Endothelial cell (in vitro differentiated cells): Measurements from ENCODE around the gene ILF3. TPM values are rescaled to one million over a fixed set of nuclear protein-coding genes. Genes with fewer than 3 reads are reported as not detected.
"Not testable (repeated sequence)": the region's sequence is repeated elsewhere in the genome, so short reads cannot be mapped to it uniquely, and the experiment has no call there.

ENCODE experiments used
- DNase-seq: peaks from one replicate; pipeline ENCODE4 v3.0.0; 2021; ENCODE audit warnings: low spot score
- H3K27ac Mint-ChIP-seq: one replicate; pipeline ENCODE4 v1.8.0; 2021; ENCODE audit warnings: mixed read lengths, inconsistent platforms; ENCODE audit not compliant: unreplicated experiment
- H3K27me3 Mint-ChIP-seq: one replicate; pipeline ENCODE4 v1.8.0; 2021; ENCODE audit warnings: mild to moderate bottlenecking, moderate library complexity, mixed read lengths, inconsistent platforms; ENCODE audit not compliant: unreplicated experiment
- H3K36me3 Mint-ChIP-seq: one replicate; pipeline ENCODE4 v1.8.0; 2021; ENCODE audit warnings: mild to moderate bottlenecking, low read depth, mixed read lengths, inconsistent platforms; ENCODE audit not compliant: unreplicated experiment
- H3K4me1 Mint-ChIP-seq: one replicate; pipeline ENCODE4 v1.8.0; 2021; ENCODE audit warnings: mild to moderate bottlenecking, mixed read lengths, inconsistent platforms; ENCODE audit not compliant: unreplicated experiment
- H3K4me3 Mint-ChIP-seq: one replicate; pipeline ENCODE4 v1.8.0; 2021; ENCODE audit warnings: mild to moderate bottlenecking, mixed read lengths, inconsistent platforms; ENCODE audit not compliant: unreplicated experiment
- H3K9me3 Mint-ChIP-seq: one replicate; pipeline ENCODE4 v1.8.0; 2021; ENCODE audit warnings: mixed read lengths, inconsistent platforms; ENCODE audit not compliant: unreplicated experiment
- total RNA-seq: library from RNA; stranded (reverse); fragmentation: NEBNext Ultra II Directional; extraction: Animal tissue kit (Norgen Biotek cat#: 25700); gene quantifications from one replicate; pipeline ENCODE4 v1.2.1, GENCODE V29; 2021; ENCODE audit not compliant: unreplicated experiment
- TF ChIP-seq, protein P1 (sequence below): fragments of 200-600 bp; sonication (generic); IDR thresholded peaks from one replicate; pipeline ENCODE4 v1.5.0; 2021; ENCODE audit warnings: antibody characterized with exemption; ENCODE audit not compliant: unreplicated experiment

Gene ILF3
- total RNA-seq, 1 donor from 2014 or later: 330 TPM

DNA sequence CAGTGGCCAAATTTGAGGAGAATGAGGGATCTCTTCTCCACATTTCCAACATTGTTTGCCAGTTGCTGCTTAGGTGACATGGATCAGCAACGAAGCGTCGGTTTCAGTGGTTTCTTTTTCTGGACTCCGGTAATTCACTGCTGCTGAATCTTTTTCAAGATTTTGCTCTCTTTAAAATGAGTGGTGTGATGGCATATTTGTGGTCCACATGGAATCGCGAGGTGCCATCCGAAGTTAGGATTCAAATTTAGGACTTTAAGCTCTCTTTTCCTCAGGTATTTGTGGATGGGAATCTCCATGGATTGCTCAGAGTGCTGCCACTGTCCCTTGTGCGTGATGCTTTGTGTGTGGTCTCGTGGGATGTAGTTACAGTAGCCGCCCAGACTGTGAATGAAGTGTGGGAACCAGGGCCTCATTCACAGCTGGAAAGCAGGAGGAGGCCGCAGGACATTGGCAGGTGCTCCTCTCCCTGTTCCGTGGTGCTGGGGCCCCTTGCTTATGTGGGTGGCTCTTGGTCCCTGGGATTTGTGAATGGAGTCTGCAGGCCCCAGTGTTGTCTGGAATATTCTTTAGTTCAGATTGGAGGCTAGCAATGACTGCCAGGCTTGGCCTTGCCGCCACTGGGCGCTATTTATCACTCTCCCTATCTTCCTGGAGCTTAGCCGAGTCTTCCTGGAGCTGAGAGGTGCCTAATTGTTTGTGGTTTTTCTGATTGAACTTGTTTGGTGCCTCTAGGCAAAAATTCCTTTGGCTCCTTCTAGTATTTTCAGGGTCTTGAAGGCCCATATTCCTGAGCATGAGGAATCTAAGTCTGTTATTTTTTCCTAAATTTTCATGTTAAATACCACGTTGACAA is 1.5 kb downstream of the ILF3 start:
- peaks cover 18% of the 10 kb centered on the region for H3K27me3 Mint-ChIP-seq
- H3K27ac Mint-ChIP-seq: peak overlapping the region; percentile 89
- peaks cover 27% of the 10 kb centered on the region for H3K4me1 Mint-ChIP-seq
- peak; percentile 22 for DNase-seq
- TF ChIP-seq, protein P1, sequence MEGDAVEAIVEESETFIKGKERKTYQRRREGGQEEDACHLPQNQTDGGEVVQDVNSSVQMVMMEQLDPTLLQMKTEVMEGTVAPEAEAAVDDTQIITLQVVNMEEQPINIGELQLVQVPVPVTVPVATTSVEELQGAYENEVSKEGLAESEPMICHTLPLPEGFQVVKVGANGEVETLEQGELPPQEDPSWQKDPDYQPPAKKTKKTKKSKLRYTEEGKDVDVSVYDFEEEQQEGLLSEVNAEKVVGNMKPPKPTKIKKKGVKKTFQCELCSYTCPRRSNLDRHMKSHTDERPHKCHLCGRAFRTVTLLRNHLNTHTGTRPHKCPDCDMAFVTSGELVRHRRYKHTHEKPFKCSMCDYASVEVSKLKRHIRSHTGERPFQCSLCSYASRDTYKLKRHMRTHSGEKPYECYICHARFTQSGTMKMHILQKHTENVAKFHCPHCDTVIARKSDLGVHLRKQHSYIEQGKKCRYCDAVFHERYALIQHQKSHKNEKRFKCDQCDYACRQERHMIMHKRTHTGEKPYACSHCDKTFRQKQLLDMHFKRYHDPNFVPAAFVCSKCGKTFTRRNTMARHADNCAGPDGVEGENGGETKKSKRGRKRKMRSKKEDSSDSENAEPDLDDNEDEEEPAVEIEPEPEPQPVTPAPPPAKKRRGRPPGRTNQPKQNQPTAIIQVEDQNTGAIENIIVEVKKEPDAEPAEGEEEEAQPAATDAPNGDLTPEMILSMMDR: no peak
- peak overlapping the region; percentile 98 for H3K4me3 Mint-ChIP-seq
- H3K36me3 Mint-ChIP-seq: peaks cover 5% of the 10 kb centered on the region
- no peaks in the 10 kb centered on the region for H3K9me3 Mint-ChIP-seq

DNA sequence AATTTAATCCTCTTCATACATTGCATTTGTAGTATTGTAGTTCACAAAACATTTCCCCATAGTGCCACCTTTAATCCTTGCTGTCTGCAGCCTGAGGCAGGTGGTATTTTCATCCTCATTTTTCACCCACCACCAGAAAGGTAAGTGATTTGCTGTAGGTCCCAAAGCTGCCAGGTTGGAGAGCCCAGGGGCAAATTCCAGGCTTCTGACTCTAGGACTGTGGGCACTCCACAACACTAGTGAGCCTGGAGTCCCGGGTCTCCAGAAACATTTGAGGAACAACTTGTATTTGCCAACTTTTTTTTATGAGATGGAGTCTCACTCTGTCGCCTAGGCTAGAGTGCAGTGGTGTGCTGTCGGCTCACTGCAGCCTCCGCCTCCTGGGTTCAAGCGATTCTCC is 6.2 kb downstream of the ILF3 start:
- TF ChIP-seq, protein P1: no peak
- peaks cover 24% of the 10 kb centered on the region for H3K4me1 Mint-ChIP-seq
- no peak overlapping the region for H3K27ac Mint-ChIP-seq
- H3K9me3 Mint-ChIP-seq: no peaks in the 10 kb centered on the region
- DNase-seq: no peak
- no peak overlapping the region for H3K4me3 Mint-ChIP-seq
- H3K36me3 Mint-ChIP-seq: peaks cover 16% of the 10 kb centered on the region
- peaks cover 7% of the 10 kb centered on the region for H3K27me3 Mint-ChIP-seq

DNA sequence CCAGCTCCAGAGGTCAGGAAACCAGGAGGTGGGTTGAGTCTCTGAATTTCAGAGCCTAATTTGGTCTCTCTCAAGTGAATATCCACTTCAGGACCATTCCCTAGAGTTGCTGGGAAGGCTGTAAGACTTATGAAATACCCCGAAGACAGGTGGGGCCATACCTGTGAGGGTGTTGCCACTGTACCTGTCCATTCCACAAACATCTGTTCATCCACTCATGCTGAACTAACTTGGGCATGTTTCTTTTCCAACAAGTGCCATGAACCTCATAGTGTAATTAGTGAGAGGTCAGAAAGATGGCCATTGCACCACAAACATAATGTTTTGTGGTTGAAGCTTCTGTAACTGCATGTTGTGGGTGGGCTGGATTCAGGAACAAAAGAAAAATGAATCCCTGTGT is 7.8 kb downstream of the ILF3 start:
- Mint-ChIP-seq H3K27me3 (peaks cover 3% of the 10 kb centered on the region), H3K4me1 (peaks cover 11% of the 10 kb centered on the region), H3K9me3 (no peaks in the 10 kb centered on the region), H3K4me3 (no peak overlapping the region), H3K36me3 (peaks cover 14% of the 10 kb centered on the region), H3K27ac (no peak overlapping the region)
- no peak for DNase-seq
- TF ChIP-seq, protein P1: no peak

DNA sequence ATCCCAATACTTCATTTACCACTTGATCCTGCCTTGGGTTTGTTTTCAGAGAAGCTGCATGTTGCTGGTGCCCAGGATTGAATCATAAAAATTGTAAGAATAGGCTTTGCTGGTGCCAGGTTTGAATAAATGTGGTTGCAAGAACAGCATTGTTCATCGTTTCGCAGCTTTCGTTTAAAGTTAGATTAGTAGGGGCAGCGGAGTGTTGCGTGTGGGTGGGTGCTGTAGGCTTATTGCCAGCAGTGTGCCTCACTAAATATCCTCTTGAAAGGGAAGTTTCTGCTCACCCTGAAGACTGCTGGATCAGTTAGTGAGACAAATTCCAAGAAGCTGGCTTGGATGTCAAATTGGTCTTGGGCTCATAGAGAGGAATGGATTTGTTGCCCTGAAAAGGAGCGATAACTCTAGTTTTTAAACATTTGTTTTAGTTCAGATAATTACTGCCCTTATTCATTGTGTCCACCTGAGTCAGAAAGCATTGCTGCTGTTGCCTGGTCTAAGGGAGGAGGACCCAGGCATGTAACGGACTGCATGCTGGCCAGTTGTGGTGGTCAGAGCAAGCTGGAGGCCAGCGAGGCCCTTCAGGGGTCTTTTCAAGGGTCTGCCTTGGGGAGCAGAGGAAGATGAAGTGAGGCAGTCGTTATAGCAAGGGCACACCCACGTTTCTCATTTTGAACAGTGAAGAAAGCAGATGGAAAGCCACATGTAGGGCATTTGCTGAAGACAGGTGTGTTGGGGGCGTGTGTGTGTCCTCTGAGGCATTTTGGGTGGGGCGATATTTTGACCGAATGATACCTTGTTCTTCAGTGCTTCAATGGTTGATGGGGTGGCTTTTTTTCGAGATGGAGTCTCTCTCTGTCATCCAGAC is 8.5 kb downstream of the ILF3 start:
- no peaks in the 10 kb centered on the region for H3K9me3 Mint-ChIP-seq
- H3K27ac Mint-ChIP-seq: peak overlapping the region; percentile 30
- DNase-seq: no peak
- peaks cover 7% of the 10 kb centered on the region for H3K4me1 Mint-ChIP-seq
- H3K4me3 Mint-ChIP-seq: peak overlapping the region; percentile 53
- peaks cover 11% of the 10 kb centered on the region for H3K36me3 Mint-ChIP-seq
- H3K27me3 Mint-ChIP-seq: peaks cover 3% of the 10 kb centered on the region
- TF ChIP-seq, protein P1: no peak

DNA sequence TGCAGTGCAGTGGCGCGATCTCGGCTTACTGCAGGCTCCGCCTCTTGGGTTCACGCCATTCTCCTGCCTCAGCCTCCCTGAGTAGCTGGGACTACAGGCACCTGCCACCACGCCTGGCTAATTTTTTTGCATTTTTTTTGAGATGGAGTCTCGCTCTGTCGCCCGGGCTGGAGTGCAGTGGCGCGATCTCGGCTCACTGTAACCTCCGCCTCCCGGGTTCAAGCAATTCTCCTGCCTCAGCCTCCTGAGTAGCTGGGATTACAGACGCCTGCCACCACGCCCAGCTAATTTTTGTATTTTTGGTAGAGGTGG is 9.1 kb downstream of the ILF3 start:
- not testable (repeated sequence) for DNase-seq, H3K4me3 Mint-ChIP-seq, H3K27me3 Mint-ChIP-seq, H3K9me3 Mint-ChIP-seq, H3K27ac Mint-ChIP-seq, H3K4me1 Mint-ChIP-seq
- peaks cover 11% of the 10 kb centered on the region for H3K36me3 Mint-ChIP-seq
